Measurements from ENCODE around the gene SCAI. TPM values are rescaled to one million over a fixed set of nuclear protein-coding genes. Genes with fewer than 3 reads are reported as not detected.

The SCAI gene
- total and polyA plus RNA-seq, 2 experiments from 2014 or later, result 13.3 to 35.0 TPM

GRCh38 chr9:125038166-125038565, 105.2 kb downstream of the SCAI start:
- no peaks in the 10 kb centered on the region for H3K27me3 ChIP-seq (ENCODE audit: insufficient read depth)
- no peak overlapping the region for H3K4me3 ChIP-seq
- H3K4me2 ChIP-seq, result no peak overlapping the region
- Mint-ChIP-seq H3K36me3 (ENCODE audit: low read depth) (no peaks in the 10 kb centered on the region; the same call in 2 of the 3 replicates), H3K27me3 (ENCODE audit: insufficient read depth, low read depth, poor library complexity) (no peaks in the 10 kb centered on the region), H3K9me3 (no peaks in the 10 kb centered on the region), H3K4me1 (no peaks in the 10 kb centered on the region), H3K4me3 (no peak overlapping the region), H3K27ac (no peak overlapping the region)
- TF ChIP-seq EZH2phosphoT487 (IDR thresholded peaks at IDR 0.05; ENCODE audit: unreplicated experiment) (no peak), NANOG (IDR thresholded peaks at IDR 0.05; ENCODE audit: borderline replicate concordance) (no peak), JUNB (IDR thresholded peaks at IDR 0.05; ENCODE audit: unreplicated experiment) (no peak), POLR2AphosphoS5 (IDR thresholded peaks at IDR 0.05; ENCODE audit: low read depth) (no peak), EZH2 (IDR thresholded peaks at IDR 0.05; ENCODE audit: low read depth, unreplicated experiment) (no peak), REST (IDR thresholded peaks at IDR 0.05; ENCODE audit: unreplicated experiment) (no peak), STAT1 (IDR thresholded peaks at IDR 0.05; ENCODE audit: unreplicated experiment) (no peak), CREB1 (CRISPR knock-in tag; IDR thresholded peaks at IDR 0.05; ENCODE audit: low read depth) (no peak), ZNF331 (CRISPR knock-in tag; IDR thresholded peaks at IDR 0.05; ENCODE audit: low read depth) (no peak), ZNF114 (CRISPR knock-in tag; IDR thresholded peaks at IDR 0.05) (no peak), CTCF (conservative IDR thresholded peaks at IDR 0.05; ENCODE audit: low read depth in 2 of 2) (no peak), ZNF462 (CRISPR knock-in tag; IDR thresholded peaks at IDR 0.05) (no peak)
- TF ChIP-seq, protein P1, sequence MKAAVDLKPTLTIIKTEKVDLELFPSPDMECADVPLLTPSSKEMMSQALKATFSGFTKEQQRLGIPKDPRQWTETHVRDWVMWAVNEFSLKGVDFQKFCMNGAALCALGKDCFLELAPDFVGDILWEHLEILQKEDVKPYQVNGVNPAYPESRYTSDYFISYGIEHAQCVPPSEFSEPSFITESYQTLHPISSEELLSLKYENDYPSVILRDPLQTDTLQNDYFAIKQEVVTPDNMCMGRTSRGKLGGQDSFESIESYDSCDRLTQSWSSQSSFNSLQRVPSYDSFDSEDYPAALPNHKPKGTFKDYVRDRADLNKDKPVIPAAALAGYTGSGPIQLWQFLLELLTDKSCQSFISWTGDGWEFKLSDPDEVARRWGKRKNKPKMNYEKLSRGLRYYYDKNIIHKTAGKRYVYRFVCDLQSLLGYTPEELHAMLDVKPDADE (IDR thresholded peaks at IDR 0.05), result no peak
- no peaks in the 10 kb centered on the region for H3K9me2 ChIP-seq (ENCODE audit: insufficient read depth)
- H3K27ac ChIP-seq (ENCODE audit: low read depth), result no peak overlapping the region
- H3K4me1 ChIP-seq (ENCODE audit: insufficient read depth), result no peaks in the 10 kb centered on the region
- no peak for ATAC-seq
- H3F3A ChIP-seq (replicated peaks; ENCODE audit: low read depth), result no peaks in the 10 kb centered on the region
- no peak for DNase-seq (ENCODE audit: low spot score)
- H4K20me1 ChIP-seq (replicated peaks; ENCODE audit: insufficient read depth), result no peaks in the 10 kb centered on the region; the same call in 1 of the 2 replicates
- H3K79me2 ChIP-seq (replicated peaks; ENCODE audit: insufficient read depth), result no peaks in the 10 kb centered on the region
- no peak overlapping the region for H2AFZ ChIP-seq
- no peaks in the 10 kb centered on the region for H3K36me3 ChIP-seq (ENCODE audit: insufficient read depth)
